H1 (cell line): ENCODE results near the gene WDR49. TPM values are rescaled to one million over a fixed set of nuclear protein-coding genes. Genes with fewer than 3 reads are reported as not detected.

Source experiments
- CTCF ChIA-PET: fragments of 300-600 bp; sonication (Branson Sonifier 250); formaldehyde crosslinking; loops from one replicate; lab custom pipeline; 2021; ENCODE audit not compliant: partially characterized antibody; lab: Charles Lee
- POLR2A ChIA-PET: fragments of 300-600 bp; sonication (Branson Sonifier 250); formaldehyde crosslinking; loops from one replicate; lab custom pipeline; 2021; ENCODE audit warnings: inconsistent platforms; ENCODE audit not compliant: partially characterized antibody; lab: Charles Lee
- DNase-seq, 2 experiments: peaks; one replicate each; pipeline versions ENCODE4 v3.0.0 to v3.0.0-alpha.2; 2010 to 2022; ENCODE audit warnings: low spot score in 2 of 2, low read depth in 1 of 2, mixed read lengths in 1 of 2
- FAIRE-seq: peaks from 2 replicates; lab custom pipeline; 2011; peaks lifted over from hg19 to GRCh38; lab: Jason Lieb, UNC
- H2AFZ ChIP-seq: 2 replicates; pipeline ENCODE4 v1.8.1; 2012; ENCODE audit warnings: low read length, inconsistent platforms
- H2AK5ac ChIP-seq: 2 replicates; pipeline ENCODE4 v1.6.1; 2013; ENCODE audit warnings: low read depth, low read length
- H2BK120ac ChIP-seq: replicated peaks from 2 replicates; pipeline ENCODE3; 2013; ENCODE audit warnings: low read depth, low read length, inconsistent platforms
- H2BK12ac ChIP-seq: 2 replicates; pipeline ENCODE4 v1.6.1; 2013; ENCODE audit warnings: low read depth, low read length
- H2BK15ac ChIP-seq: 2 replicates; pipeline ENCODE4 v1.6.1; 2013; ENCODE audit warnings: low read length
- H2BK20ac ChIP-seq: 2 replicates; pipeline ENCODE4 v1.6.1; 2013; ENCODE audit warnings: low read length
- H2BK5ac ChIP-seq: 2 replicates; pipeline ENCODE4 v1.6.1; 2013; ENCODE audit warnings: low read depth, low read length
- H3K14ac ChIP-seq: 2 replicates; pipeline ENCODE4 v1.6.1; 2013; ENCODE audit warnings: inconsistent platforms; ENCODE audit not compliant: insufficient read length
- H3K18ac ChIP-seq: 2 replicates; pipeline ENCODE4 v1.6.1; 2013; ENCODE audit warnings: low read length; ENCODE audit errors: extremely low read depth
- H3K23ac ChIP-seq: 2 replicates; pipeline ENCODE4 v1.6.1; 2013; ENCODE audit warnings: inconsistent platforms; ENCODE audit not compliant: insufficient read length
- H3K23me2 ChIP-seq: 2 replicates; pipeline ENCODE4 v1.6.1; 2013; ENCODE audit warnings: low read depth, low read length
- H3K27ac ChIP-seq: 2 replicates; pipeline ENCODE4 v1.6.1; 2011; ENCODE audit warnings: low read depth, low read length, inconsistent platforms
- H3K27me3 ChIP-seq, 4 experiments: replicated peaks in 1 of 4; 1 replicate in 1 of 4; 2 replicates in 3 of 4; pipeline versions ENCODE4 v1.6.1 to v1.8.1; 2011 to 2013; ENCODE audit warnings: low read length in 3 of 4, mild to moderate bottlenecking in 3 of 4, inconsistent platforms in 2 of 4, mixed read lengths in 2 of 4, moderate library complexity in 1 of 4; ENCODE audit not compliant: control insufficient read depth in 3 of 4, insufficient read depth in 3 of 4; ENCODE audit errors: extremely low read depth in 1 of 4
- H3K36me3 ChIP-seq, 4 experiments: 2 replicates each; pipeline versions ENCODE4 v1.6.1 to v1.8.1; 2011 to 2013; ENCODE audit warnings: mild to moderate bottlenecking in 4 of 4, low read length in 3 of 4, moderate library complexity in 2 of 4, control low read depth in 1 of 4, inconsistent platforms in 1 of 4; ENCODE audit not compliant: insufficient read depth in 4 of 4, control insufficient read depth in 2 of 4
- H3K4ac ChIP-seq: replicated peaks from 2 replicates; pipeline ENCODE3; 2013; ENCODE audit warnings: low read length, low read depth, mixed read lengths, inconsistent platforms; ENCODE audit not compliant: insufficient read length
- H3K4me1 ChIP-seq, 4 experiments: replicated peaks in 1 of 4; 1 replicate in 1 of 4; 2 replicates in 3 of 4; pipeline versions ENCODE4 v1.6.1 to v1.8.1; 2011 to 2013; ENCODE audit warnings: low read length in 3 of 4, inconsistent platforms in 2 of 4, mixed read lengths in 1 of 4; ENCODE audit not compliant: insufficient read depth in 4 of 4, control insufficient read depth in 3 of 4
- H3K4me2 ChIP-seq, 2 experiments: 2 replicates each; pipeline versions ENCODE4 v1.6.1 to v1.8.1; 2011 to 2013; ENCODE audit warnings: low read depth in 2 of 2, low read length in 2 of 2, control low read depth in 1 of 2, inconsistent platforms in 1 of 2, mild to moderate bottlenecking in 1 of 2; ENCODE audit not compliant: insufficient read depth in 1 of 2
- H3K4me3 ChIP-seq, 4 experiments: fragments of 200-600, 300-600 bp in 1 of 4; sonication (generic), shearing (Covaris generic), sonication (Bioruptor Twin) in 1 of 4; 2 replicates each; pipeline versions ENCODE4 v1.5.1 to v1.8.1; 2011 to 2016; ENCODE audit warnings: low read length in 4 of 4, low read depth in 3 of 4, control low read depth in 2 of 4, inconsistent platforms in 2 of 4, mild to moderate bottlenecking in 2 of 4, mixed read lengths in 1 of 4, moderate library complexity in 1 of 4; ENCODE audit not compliant: insufficient read depth in 2 of 4; ENCODE audit errors: extremely low read depth in 1 of 4
- H3K56ac ChIP-seq: replicated peaks from 2 replicates; pipeline ENCODE3; 2013; ENCODE audit warnings: low read depth, mild to moderate bottlenecking, mixed read lengths, low read length, inconsistent platforms; ENCODE audit not compliant: insufficient read length
- H3K79me1 ChIP-seq: 2 replicates; pipeline ENCODE4 v1.6.1; 2013; ENCODE audit warnings: low read depth, low read length, control low read depth
- H3K79me2 ChIP-seq, 2 experiments: 2 replicates each; pipeline versions ENCODE4 v1.6.1 to v1.8.1; 2012 to 2013; ENCODE audit warnings: low read length in 2 of 2, mild to moderate bottlenecking in 2 of 2, inconsistent platforms in 1 of 2; ENCODE audit not compliant: insufficient read depth in 2 of 2, control insufficient read depth in 1 of 2
- H3K9ac ChIP-seq, 4 experiments: replicated peaks in 1 of 4; 1 replicate in 1 of 4; 2 replicates in 3 of 4; pipeline versions ENCODE4 v1.6.1 to v1.8.1; 2011 to 2013; ENCODE audit warnings: low read depth in 3 of 4, low read length in 3 of 4, control low read depth in 2 of 4, mild to moderate bottlenecking in 2 of 4, moderate library complexity in 2 of 4, inconsistent platforms in 1 of 4; ENCODE audit errors: extremely low read depth in 1 of 4
- H3K9me3 ChIP-seq, 2 experiments: 2 replicates each; pipeline versions ENCODE4 v1.6.1 to v1.8.1; 2012 to 2013; ENCODE audit warnings: mild to moderate bottlenecking in 2 of 2, moderate library complexity in 2 of 2, control low read depth in 1 of 2, inconsistent platforms in 1 of 2, low read depth in 1 of 2, low read length in 1 of 2, mixed read lengths in 1 of 2; ENCODE audit not compliant: insufficient read depth in 2 of 2
- H4K20me1 ChIP-seq, 2 experiments: replicated peaks in 1 of 2; 2 replicates each; pipeline versions ENCODE3 to v1.8.1; 2011 to 2013; ENCODE audit warnings: inconsistent platforms in 2 of 2, low read length in 2 of 2, mild to moderate bottlenecking in 1 of 2; ENCODE audit not compliant: insufficient read depth in 2 of 2, control insufficient read depth in 1 of 2
- H4K5ac ChIP-seq: 2 replicates; pipeline ENCODE4 v1.6.1; 2013; ENCODE audit warnings: low read length, low read depth, mixed read lengths, inconsistent platforms; ENCODE audit not compliant: insufficient read length
- H4K8ac ChIP-seq: 2 replicates; pipeline ENCODE4 v1.8.0; 2013; ENCODE audit warnings: mild to moderate bottlenecking, moderate library complexity, low read length, inconsistent platforms; ENCODE audit not compliant: insufficient read depth; ENCODE audit errors: extremely low read depth
- H4K91ac ChIP-seq: replicated peaks from 2 replicates; pipeline ENCODE3; 2013; ENCODE audit warnings: low read length, mixed read lengths, inconsistent platforms; ENCODE audit not compliant: insufficient read length
- CHD1 ChIP-seq: IDR thresholded peaks from 2 replicates; pipeline ENCODE4 v1.6.1; 2012; ENCODE audit warnings: low read depth, low read length, improper control_type of control experiment
- NANOG ChIP-seq: IDR thresholded peaks from 2 replicates; pipeline ENCODE4 v1.6.1; 2011; ENCODE audit warnings: low read length, low read depth, mild to moderate bottlenecking, inconsistent platforms; ENCODE audit not compliant: insufficient read depth, poor library complexity, severe bottlenecking
- SIRT6 ChIP-seq: IDR thresholded peaks from one replicate; pipeline ENCODE4 v1.7.1; 2012; ENCODE audit warnings: low read length, inconsistent platforms
- SP1 ChIP-seq: IDR thresholded peaks from 2 replicates; pipeline ENCODE4 v1.6.1; 2011; ENCODE audit warnings: low read depth, low read length
- TAF7 ChIP-seq: optimal IDR thresholded peaks from 2 replicates; pipeline ENCODE3; 2011; ENCODE audit warnings: low read depth, mild to moderate bottlenecking, inconsistent platforms, low read length, moderate library complexity, borderline replicate concordance
- TEAD4 ChIP-seq: IDR thresholded peaks from 2 replicates; pipeline ENCODE4 v1.6.1; 2012; ENCODE audit warnings: low read depth, low read length, inconsistent platforms, mixed read lengths
- WGBS, 2 experiments: shearing (Covaris generic) in 1 of 2; methylation state at CpG; one replicate each; pipeline versions ENCODE4 v1.1.6 to v1.1.7; 2013 to 2015; ENCODE audit warnings: low lambda C conversion rate in 2 of 2, mixed read lengths in 2 of 2, inconsistent platforms in 1 of 2, low coverage in 1 of 2, missing lambda C conversion rate in 1 of 2; ENCODE audit not compliant: insufficient replicate concordance in 2 of 2, insufficient coverage in 1 of 2, insufficient read length in 1 of 2; ENCODE audit errors: extremely low coverage in 1 of 2, missing lambda C conversion rate in 1 of 2; 5-methylcytosine and 5-hydroxymethylcytosine counted together
- polyA plus RNA-seq, 7 experiments: library from polyadenylated mRNA; depleted of rRNA in 3 of 7; stranded (reverse) in 5 of 7; unstranded in 2 of 7; fragments of >200 nt in 5 of 7; fragments of 200-250 nt in 2 of 7; gene quantifications; 1 replicate in 5 of 7; 2 replicates in 1 of 7; 4 replicates in 1 of 7; pipeline versions ENCODE4 v1.2.1 to v1.2.3, GENCODE V29; 2011 to 2013; ENCODE audit warnings: missing spikeins in 2 of 7, mixed read lengths in 2 of 7
- total RNA-seq: library from RNA; stranded (reverse); fragmentation: NEBNext Ultra II Directional; extraction: Animal tissue kit (Norgen Biotek cat#: 25700); gene quantifications from 2 replicates; pipeline ENCODE4 v1.2.1, GENCODE V29; 2021

WDR49 gene
- total and polyA plus RNA-seq, 2 of the 8 experiments (the other 6 are each of a cell fraction or from before 2014, with no cell fraction given) = 0.50 to 1.7 TPM

- no peak overlapping the region for H2BK15ac ChIP-seq
- no peak for FAIRE-seq
- H3K23me2 ChIP-seq = no peaks in the 10 kb centered on the region
- no peaks in the 10 kb centered on the region for H3K27me3 ChIP-seq
- H2BK120ac ChIP-seq = no peak overlapping the region
- no peak overlapping the region for H4K5ac ChIP-seq
- H3K9ac ChIP-seq = no peak overlapping the region
- no peak overlapping the region for H4K91ac ChIP-seq
- H4K20me1 ChIP-seq = no peaks in the 10 kb centered on the region
- H3K14ac ChIP-seq = no peak overlapping the region
- H3K23ac ChIP-seq = no peak overlapping the region
- no peaks in the 10 kb centered on the region for H3K79me2 ChIP-seq
- H2BK20ac ChIP-seq = no peak overlapping the region
- H3K4me1 ChIP-seq = no peaks in the 10 kb centered on the region
- no peak overlapping the region for H2BK12ac ChIP-seq
- ChIA-PET POLR2A (no interaction called here), CTCF (no interaction called here)
- no peak overlapping the region for H3K18ac ChIP-seq
- H2AK5ac ChIP-seq = no peak overlapping the region
- H3K27ac ChIP-seq = no peak overlapping the region
- peaks cover 0 to 38% (median 19%) of the 10 kb centered on the region in 4 experiments; a peak in 5 of 8 replicates for H3K36me3 ChIP-seq
- no peak overlapping the region for H3K4ac ChIP-seq
- no peak for DNase-seq
- H2AFZ ChIP-seq = no peak overlapping the region
- H3K56ac ChIP-seq = no peak overlapping the region
- WGBS, 2 experiments = 89% methylated on average over 4 of the region's 4 CpGs; no CpG with 5 or more reads in 1 of the 2 experiments
- no peak overlapping the region for H3K4me2 ChIP-seq
- H3K9me3 ChIP-seq = peaks cover 0 to 5% of the 10 kb centered on the region in 2 experiments; a peak in 1 of 4 replicates
- H4K8ac ChIP-seq = no peak overlapping the region
- no peak overlapping the region for H3K4me3 ChIP-seq
- no peaks in the 10 kb centered on the region for H3K79me1 ChIP-seq
- no peak overlapping the region for H2BK5ac ChIP-seq
- no peak for TF ChIP-seq TEAD4
- TF ChIP-seq NANOG = no peak
- TF ChIP-seq SP1 = no peak
- no peak for TF ChIP-seq CHD1
- TF ChIP-seq TAF7 = no peak
- TF ChIP-seq SIRT6 = no peak
- TF ChIP-seq, all 59 proteins: peak for 0
These were observed 25.8 kb upstream of the WDR49 start for GRCh38 chr3:167679526-167679925.
